Measurements from ENCODE around the gene CCDC78.

The CCDC78 gene

GRCh38 chr16:676913-677312, 49.3 kb downstream of the CCDC78 start:
- no peak for DNase-seq

GRCh38 chr16:676565-676902, 49.7 kb downstream of the CCDC78 start:
- no peak for DNase-seq

- no peak for DNase-seq
Measured at GRCh38 chr16:675884-676564, 50.2 kb downstream of the CCDC78 start.

GRCh38 chr16:674968-675883, 51.0 kb downstream of the CCDC78 start, which contains the start of gene RHBDL1:
RHBDL1 (plus strand) TSS chr16:675671; CDS start chr16:675791, 120 bp downstream.
- DNase-seq = no peak

GRCh38 chr16:674214-674881, 51.9 kb downstream of the CCDC78 start:
- no peak for DNase-seq

GRCh38 chr16:673399-673991, 52.7 kb downstream of the CCDC78 start:
- no peak for DNase-seq

- no peak for DNase-seq
Measured at GRCh38 chr16:672851-673250, 53.4 kb downstream of the CCDC78 start.

Data from KG1 (cell line).